ENCODE measurements around the gene CD248.
"Not testable (repeated sequence)": the region's sequence is repeated elsewhere in the genome, so short reads cannot be mapped to it uniquely, and the experiment has no call there.

CD248 gene

DNA sequence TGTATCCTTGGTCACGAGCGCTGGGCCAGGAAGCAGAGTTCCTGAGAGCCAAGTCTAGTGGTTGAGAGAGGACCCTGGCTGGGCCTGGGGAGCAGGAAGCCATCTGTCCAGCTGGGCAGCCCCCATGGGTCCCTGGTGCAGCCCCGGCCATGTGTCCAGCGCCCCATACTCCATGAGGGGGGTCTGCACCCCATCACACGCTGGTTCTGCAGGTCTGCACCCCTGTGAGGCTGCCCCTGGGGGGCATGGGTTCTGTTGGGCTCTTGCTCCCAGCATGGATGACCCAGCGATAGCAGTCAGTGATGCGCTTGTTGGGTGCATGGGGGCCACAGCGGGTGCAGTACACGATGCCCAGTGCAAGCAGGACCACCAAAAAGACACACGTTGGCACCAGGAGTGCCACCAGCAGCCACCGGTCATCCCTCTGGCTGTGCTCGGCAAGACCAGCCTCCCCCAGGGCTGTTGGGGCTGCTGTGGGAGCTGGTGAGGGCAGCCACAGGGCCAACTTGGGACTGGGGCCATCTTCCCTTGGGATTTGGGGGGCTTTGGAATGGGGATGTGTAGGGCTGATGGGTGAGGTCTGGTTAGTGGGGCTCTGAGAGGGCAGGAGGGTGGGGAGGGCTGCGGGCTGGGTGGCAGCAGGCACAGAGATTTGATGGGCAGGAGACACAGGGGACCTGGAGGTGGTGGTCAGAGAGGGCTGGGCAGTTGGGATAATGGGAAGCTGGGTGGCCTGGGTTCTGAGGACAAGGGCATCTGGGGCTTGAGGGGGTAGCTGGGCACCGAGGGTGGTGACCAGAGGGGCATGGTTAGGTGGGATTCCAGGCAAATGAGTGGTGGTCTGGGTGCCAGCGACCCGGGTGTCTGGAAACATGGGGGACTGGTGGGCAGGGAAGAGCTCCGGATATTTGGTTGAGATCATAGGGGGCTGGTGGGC is 2.0 kb downstream of the CD248 start:
- Histone ChIP-seq H3K4me3 (ENCODE audit: low read depth in 1 of 2, low read length in 2 of 2) (peak overlapping the region; percentile 66 to 67), H3K27ac (ENCODE audit: low read depth, low read length) (peak overlapping the region; percentile 90), H3K4me1 (ENCODE audit: insufficient read depth, low read length) (peaks cover 48% of the 10 kb centered on the region), H3K9me3 (ENCODE audit: low read length) (no peaks in the 10 kb centered on the region), H3K36me3 (ENCODE audit: insufficient read depth, low read length) (no peaks in the 10 kb centered on the region), H3K9ac (ENCODE audit: low read length) (no peak overlapping the region), H3K27me3 (ENCODE audit: control insufficient read depth in 1 of 2, insufficient read depth in 2 of 2, low read length in 2 of 2) (no peaks in the 10 kb centered on the region)

- no peaks in the 10 kb centered on the region for H3K36me3 ChIP-seq (ENCODE audit: insufficient read depth, low read length)
- H3K27me3 ChIP-seq (ENCODE audit: control insufficient read depth in 1 of 2, insufficient read depth in 2 of 2, low read length in 2 of 2), result no peaks in the 10 kb centered on the region
- peaks cover 48% of the 10 kb centered on the region for H3K4me1 ChIP-seq (ENCODE audit: insufficient read depth, low read length)
- no peaks in the 10 kb centered on the region for H3K9me3 ChIP-seq (ENCODE audit: low read length)
- peak overlapping the region in 1 of 2 donors; percentile 67 for H3K4me3 ChIP-seq (ENCODE audit: low read depth in 1 of 2, low read length in 2 of 2)
- H3K27ac ChIP-seq (ENCODE audit: low read depth, low read length), result peak overlapping the region; percentile 37
- H3K9ac ChIP-seq (ENCODE audit: low read length), result peak overlapping the region; percentile 53
Measured at GRCh38 chr11:66314186-66314501, 2.7 kb downstream of the CD248 start.

DNA sequence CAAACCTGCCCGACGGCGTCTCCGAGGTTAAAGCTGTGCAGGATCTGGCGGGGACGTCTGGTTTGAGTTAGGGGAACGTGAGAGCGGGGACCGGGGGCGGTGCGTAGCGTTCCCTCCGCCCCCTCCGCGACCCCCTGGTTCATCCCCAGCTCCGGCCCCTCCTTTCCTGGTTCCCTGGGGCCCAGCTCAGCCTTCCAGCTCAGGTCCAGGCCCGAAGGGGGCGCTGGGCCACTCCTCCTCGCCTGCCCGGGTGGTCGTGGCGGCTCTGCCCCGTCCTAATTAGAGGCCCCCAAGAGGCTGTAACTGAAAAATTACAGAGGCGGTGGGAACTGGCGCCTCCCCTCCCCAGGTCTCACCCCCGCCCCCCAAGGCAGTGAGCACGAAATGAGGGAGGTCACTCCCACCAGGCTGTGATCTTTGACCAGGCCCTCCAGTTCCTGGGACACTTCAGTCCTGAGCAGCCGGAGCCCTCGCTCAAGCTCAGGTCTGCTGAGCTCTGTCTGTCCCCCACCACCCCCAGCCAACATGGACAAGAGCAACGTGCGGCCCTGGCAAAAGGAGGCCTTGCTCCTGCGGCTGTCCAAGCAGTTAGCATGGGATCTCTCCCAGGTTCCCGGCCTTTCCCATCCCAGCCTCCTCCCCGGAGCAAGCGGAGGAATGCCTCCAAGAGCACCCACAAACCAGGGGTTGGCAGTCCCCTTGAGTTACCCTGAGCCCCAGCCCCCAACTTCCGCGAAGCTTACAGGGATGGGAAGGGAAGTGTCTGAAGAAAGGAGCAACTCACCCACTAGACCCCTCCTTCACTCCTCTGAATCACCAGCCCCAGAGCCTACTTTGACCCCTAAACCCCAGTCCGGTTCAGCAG is 3.3 kb downstream of the CD248 start:
- peak overlapping the region; percentile 53 for H3K9ac ChIP-seq (ENCODE audit: low read length)
- no peaks in the 10 kb centered on the region for H3K36me3 ChIP-seq (ENCODE audit: insufficient read depth, low read length)
- H3K27me3 ChIP-seq (ENCODE audit: control insufficient read depth in 1 of 2, insufficient read depth in 2 of 2, low read length in 2 of 2), result no peaks in the 10 kb centered on the region
- H3K4me3 ChIP-seq (ENCODE audit: low read depth in 1 of 2, low read length in 2 of 2), result peak overlapping the region; percentile 57 to 67
- H3K9me3 ChIP-seq (ENCODE audit: low read length), result no peaks in the 10 kb centered on the region
- peaks cover 44% of the 10 kb centered on the region for H3K4me1 ChIP-seq (ENCODE audit: insufficient read depth, low read length)
- peak overlapping the region; percentile 96 for H3K27ac ChIP-seq (ENCODE audit: low read depth, low read length)

GRCh38 chr11:66312549-66313320 is 4.1 kb downstream of the CD248 start:
- Histone ChIP-seq H3K4me1 (ENCODE audit: insufficient read depth, low read length) (peaks cover 36% of the 10 kb centered on the region), H3K4me3 (ENCODE audit: low read depth in 1 of 2, low read length in 2 of 2) (peak overlapping the region; percentile 65 to 75), H3K9me3 (ENCODE audit: low read length) (no peaks in the 10 kb centered on the region), H3K27ac (ENCODE audit: low read depth, low read length) (peak overlapping the region; percentile 96), H3K9ac (ENCODE audit: low read length) (peak overlapping the region; percentile 53), H3K36me3 (ENCODE audit: insufficient read depth, low read length) (no peaks in the 10 kb centered on the region), H3K27me3 (ENCODE audit: control insufficient read depth in 1 of 2, insufficient read depth in 2 of 2, low read length in 2 of 2) (no peaks in the 10 kb centered on the region)

- Histone ChIP-seq H3K36me3 (ENCODE audit: insufficient read depth, low read length) (no peaks in the 10 kb centered on the region), H3K27ac (ENCODE audit: low read depth, low read length) (peak overlapping the region; percentile 87), H3K27me3 (ENCODE audit: control insufficient read depth in 1 of 2, insufficient read depth in 2 of 2, low read length in 2 of 2) (no peaks in the 10 kb centered on the region), H3K4me3 (ENCODE audit: low read depth in 1 of 2, low read length in 2 of 2) (peak overlapping the region; percentile 65 to 75), H3K9me3 (ENCODE audit: low read length) (no peaks in the 10 kb centered on the region), H3K9ac (ENCODE audit: low read length) (peak overlapping the region; percentile 65), H3K4me1 (ENCODE audit: insufficient read depth, low read length) (peaks cover 31% of the 10 kb centered on the region)
Measured at GRCh38 chr11:66311965-66312548, 4.8 kb downstream of the CD248 start.

DNA sequence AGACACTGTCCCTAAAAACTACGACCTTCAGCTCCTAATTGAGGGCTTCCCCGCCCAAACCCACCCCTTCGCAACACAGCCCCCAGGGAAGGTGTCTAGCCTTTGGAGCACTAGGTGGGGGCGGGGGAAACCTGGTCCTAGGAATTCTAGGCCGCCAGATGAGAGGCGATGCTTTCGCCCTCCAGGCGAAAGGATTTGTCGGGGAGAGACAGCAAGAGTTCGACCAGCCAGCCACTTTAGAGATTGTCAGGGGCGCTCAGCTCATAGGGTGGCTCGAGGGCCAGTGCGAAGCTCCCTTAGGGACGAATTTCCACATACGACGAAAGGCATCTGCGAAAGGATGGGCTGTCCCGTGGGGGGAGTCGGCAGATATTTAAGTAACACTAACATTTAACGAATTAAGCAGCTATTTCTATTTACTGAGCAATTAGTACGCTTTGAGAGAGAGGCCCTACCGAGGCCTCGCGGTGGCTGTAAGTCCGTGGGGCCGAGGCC is 5.3 kb downstream of the CD248 start:
- Histone ChIP-seq H3K9ac (ENCODE audit: low read length) (peak overlapping the region; percentile 65), H3K9me3 (ENCODE audit: low read length) (no peaks in the 10 kb centered on the region), H3K4me3 (ENCODE audit: low read depth in 1 of 2, low read length in 2 of 2) (peak overlapping the region; percentile 65 to 75), H3K36me3 (ENCODE audit: insufficient read depth, low read length) (no peaks in the 10 kb centered on the region), H3K27ac (ENCODE audit: low read depth, low read length) (peak overlapping the region; percentile 87), H3K4me1 (ENCODE audit: insufficient read depth, low read length) (peaks cover 31% of the 10 kb centered on the region), H3K27me3 (ENCODE audit: control insufficient read depth in 1 of 2, insufficient read depth in 2 of 2, low read length in 2 of 2) (no peaks in the 10 kb centered on the region)

DNA sequence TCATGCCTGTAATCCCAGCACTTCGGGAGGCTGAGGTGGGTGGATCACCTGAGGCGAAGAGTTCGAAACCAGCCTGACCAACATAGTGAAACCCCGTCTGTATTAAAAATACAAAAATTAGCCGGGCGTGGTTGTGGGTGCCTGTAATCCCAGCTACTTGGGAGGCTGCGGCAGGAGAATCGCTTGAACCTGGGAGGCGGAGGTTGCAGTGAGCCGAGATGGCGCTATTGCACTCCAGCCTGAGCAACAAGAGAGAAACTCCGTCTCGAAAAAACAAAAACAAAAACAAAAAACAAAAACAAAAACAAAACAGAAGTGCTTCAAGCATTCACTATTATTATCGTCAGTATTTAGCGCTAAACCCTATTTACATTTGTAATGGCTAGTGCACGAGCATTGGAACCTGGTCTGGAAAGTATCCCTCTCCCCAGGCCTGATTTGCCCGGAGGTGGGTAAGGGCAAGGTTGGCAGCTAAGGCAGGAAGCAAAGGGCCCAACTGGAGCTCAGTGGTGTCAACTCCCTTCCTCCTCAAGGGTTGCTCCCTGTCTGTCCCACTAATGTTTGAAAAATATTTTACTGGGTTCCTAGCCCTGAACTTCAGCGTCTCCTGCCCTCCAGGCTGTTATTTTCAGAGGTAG is 5.9 kb downstream of the CD248 start:
- H3K36me3 ChIP-seq (ENCODE audit: insufficient read depth, low read length), result not testable (repeated sequence)

GRCh38 chr11:66310324-66310723 is 6.5 kb downstream of the CD248 start:
- Histone ChIP-seq H3K36me3 (ENCODE audit: insufficient read depth, low read length) (no peaks in the 10 kb centered on the region), H3K4me3 (ENCODE audit: low read depth in 1 of 2, low read length in 2 of 2) (no peak overlapping the region), H3K27ac (ENCODE audit: low read depth, low read length) (no peak overlapping the region), H3K27me3 (ENCODE audit: control insufficient read depth in 1 of 2, insufficient read depth in 2 of 2, low read length in 2 of 2) (no peaks in the 10 kb centered on the region), H3K9ac (ENCODE audit: low read length) (no peak overlapping the region), H3K9me3 (ENCODE audit: low read length) (no peaks in the 10 kb centered on the region), H3K4me1 (ENCODE audit: insufficient read depth, low read length) (peaks cover 24% of the 10 kb centered on the region)

More for the DNA sequence above, 5.9 kb downstream of the CD248 start:
- H3K4me1 ChIP-seq (ENCODE audit: insufficient read depth, low read length), result peaks cover 30% of the 10 kb centered on the region
- not testable (repeated sequence) for H3K9me3 ChIP-seq (ENCODE audit: low read length); H3K4me3 ChIP-seq (ENCODE audit: low read depth in 1 of 2, low read length in 2 of 2); H3K9ac ChIP-seq (ENCODE audit: low read length); H3K27me3 ChIP-seq (ENCODE audit: control insufficient read depth in 1 of 2, insufficient read depth in 2 of 2, low read length in 2 of 2); H3K27ac ChIP-seq (ENCODE audit: low read depth, low read length)

DNA sequence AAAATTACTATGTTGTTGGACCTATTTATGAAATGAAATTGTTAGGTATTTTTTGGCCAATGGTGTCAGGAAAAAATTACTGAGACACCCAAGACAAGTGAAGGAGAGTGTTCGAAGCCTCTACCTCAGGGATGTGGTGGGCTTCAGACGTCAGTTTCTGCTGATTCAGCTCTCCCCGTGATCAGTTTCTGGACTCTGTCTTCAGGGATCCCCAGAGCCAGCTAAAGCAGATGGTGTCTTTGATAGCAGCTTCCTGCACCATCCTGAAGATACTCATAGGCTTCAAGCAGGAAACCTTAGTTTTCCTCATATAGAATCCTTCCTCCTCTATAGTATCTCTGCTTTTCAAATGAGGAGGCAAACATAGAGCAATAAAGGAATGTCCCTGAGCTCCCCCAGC is 7.4 kb downstream of the CD248 start:
- Histone ChIP-seq H3K27ac (ENCODE audit: low read depth, low read length) (no peak overlapping the region), H3K9me3 (ENCODE audit: low read length) (no peaks in the 10 kb centered on the region), H3K36me3 (ENCODE audit: insufficient read depth, low read length) (no peaks in the 10 kb centered on the region), H3K4me1 (ENCODE audit: insufficient read depth, low read length) (peaks cover 16% of the 10 kb centered on the region), H3K27me3 (ENCODE audit: control insufficient read depth in 1 of 2, insufficient read depth in 2 of 2, low read length in 2 of 2) (no peaks in the 10 kb centered on the region), H3K4me3 (ENCODE audit: low read depth in 1 of 2, low read length in 2 of 2) (no peak overlapping the region), H3K9ac (ENCODE audit: low read length) (no peak overlapping the region)

GRCh38 chr11:66302656-66303055 is 14.2 kb downstream of the CD248 start:
- Histone ChIP-seq H3K27me3 (ENCODE audit: control insufficient read depth in 1 of 2, insufficient read depth in 2 of 2, low read length in 2 of 2) (no peaks in the 10 kb centered on the region), H3K27ac (ENCODE audit: low read depth, low read length) (no peak overlapping the region), H3K9me3 (ENCODE audit: low read length) (no peaks in the 10 kb centered on the region), H3K4me1 (ENCODE audit: insufficient read depth, low read length) (no peaks in the 10 kb centered on the region), H3K36me3 (ENCODE audit: insufficient read depth, low read length) (no peaks in the 10 kb centered on the region), H3K4me3 (ENCODE audit: low read depth in 1 of 2, low read length in 2 of 2) (no peak overlapping the region), H3K9ac (ENCODE audit: low read length) (no peak overlapping the region)

All from muscle layer of colon (tissue), 2 donors.